HEK293T (cell line): ENCODE data around the gene ACACB.

Source experiments
- BHLHE40 ChIP-seq: fragments of 450-650 bp; IDR thresholded peaks from 2 replicates; pipeline ENCODE4 v1.6.1; 2016; ENCODE audit warnings: mild to moderate bottlenecking, moderate library complexity, borderline replicate concordance
- L3MBTL2 ChIP-seq: fragments of 450-650 bp; conservative IDR thresholded peaks from 2 replicates; pipeline ENCODE4 v1.6.1; 2016; ENCODE audit warnings: mild to moderate bottlenecking
- NFRKB ChIP-seq: fragments of 450-650 bp; IDR thresholded peaks from 2 replicates; pipeline ENCODE4 v1.6.1; 2016; ENCODE audit warnings: mild to moderate bottlenecking, moderate library complexity
- SP1 ChIP-seq: fragments of 450-650 bp; IDR thresholded peaks from 2 replicates; pipeline ENCODE4 v1.6.1; 2017
- SUZ12 ChIP-seq: fragments of 450-650 bp; IDR thresholded peaks from 2 replicates; pipeline ENCODE4 v1.6.1; 2016; ENCODE audit warnings: mild to moderate bottlenecking

GRCh38 chr12:109223211-109223610 lies 106.8 kb downstream of the ACACB start:
- no peak for TF ChIP-seq SP1
- no peak for TF ChIP-seq NFRKB
- TF ChIP-seq L3MBTL2 = no peak
- TF ChIP-seq BHLHE40 = no peak
- TF ChIP-seq SUZ12 = no peak
